ENCODE data around the gene CCL18. TPM values are rescaled to one million over a fixed set of nuclear protein-coding genes. Genes with fewer than 3 reads are reported as not detected.
"Not testable (repeated sequence)": the region's sequence is repeated elsewhere in the genome, so short reads cannot be mapped to it uniquely, and the experiment has no call there.

Gene CCL18, protein sequence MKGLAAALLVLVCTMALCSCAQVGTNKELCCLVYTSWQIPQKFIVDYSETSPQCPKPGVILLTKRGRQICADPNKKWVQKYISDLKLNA
- not detected for polyA plus RNA-seq (2012; ENCODE audit: missing spikeins)

DNA sequence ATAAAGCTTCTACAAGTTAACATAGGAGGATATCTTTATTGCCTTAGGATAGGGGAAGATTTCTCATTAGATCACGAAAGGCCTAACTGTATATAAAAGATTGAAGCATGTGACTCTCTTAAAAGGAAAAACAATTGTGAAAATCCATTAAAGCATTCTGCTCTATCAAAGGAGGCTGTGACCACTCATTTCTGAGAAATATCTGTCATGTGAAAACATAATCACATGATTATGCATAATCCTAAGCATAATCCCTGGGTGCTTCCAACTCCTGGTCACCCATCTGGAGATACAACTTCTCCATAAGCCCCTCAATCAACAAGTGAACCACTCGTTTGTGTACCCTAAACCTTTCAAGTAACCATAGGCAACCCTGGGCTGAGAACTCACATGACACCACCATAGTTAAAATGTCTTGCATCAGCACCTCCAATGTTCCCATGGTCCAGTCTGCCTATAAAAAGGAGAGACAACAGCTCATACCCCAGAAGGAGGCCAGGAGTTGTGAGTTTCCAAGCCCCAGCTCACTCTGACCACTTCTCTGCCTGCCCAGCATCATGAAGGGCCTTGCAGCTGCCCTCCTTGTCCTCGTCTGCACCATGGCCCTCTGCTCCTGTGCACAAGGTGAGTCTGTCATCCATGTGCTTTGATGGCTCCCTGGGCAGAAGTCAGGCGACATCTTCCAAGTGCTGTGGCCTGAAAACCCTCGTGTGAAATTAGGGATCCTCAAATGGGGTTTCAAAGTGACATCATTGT lies at the start of gene CCL18:
TSS of gene CCL18 (plus strand) at position 487 of the 756 bp plus-strand sequence. CDS start at position 558, 71 bp downstream.
- no peak for DNase-seq (ENCODE audit: insufficient read length)
- FAIRE-seq: no peak
- TF ChIP-seq POLR2A (IDR thresholded peaks at IDR 0.05; ENCODE audit: low read depth, low read length) (no peak), POLR2AphosphoS5 (IDR thresholded peaks at IDR 0.05; ENCODE audit: low read depth, low read length) (no peak), TAF1 (IDR thresholded peaks at IDR 0.05; ENCODE audit: borderline replicate concordance, low read depth, low read length) (no peak)

DNA sequence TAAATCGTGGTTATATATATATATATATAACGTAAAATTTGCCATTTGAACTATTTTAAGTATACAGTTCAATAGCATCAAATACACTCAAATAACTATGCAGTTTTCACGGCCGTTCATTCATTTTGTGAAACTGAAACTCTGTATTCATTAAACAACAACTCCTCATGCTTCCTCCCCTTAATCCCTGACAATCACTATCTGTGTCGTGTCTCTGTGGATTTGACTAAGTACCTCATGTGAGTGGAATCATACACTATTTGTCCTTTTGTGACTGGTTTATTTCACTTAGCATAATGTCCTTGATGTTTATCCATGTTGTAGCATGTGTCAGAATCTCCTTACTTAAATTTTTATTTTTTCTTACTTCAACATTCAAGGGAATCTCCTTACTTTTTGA lies 49.1 kb upstream of the CCL18 start:
- FAIRE-seq (no peak), DNase-seq (ENCODE audit: insufficient read length) (no peak)
- TF ChIP-seq POLR2A (IDR thresholded peaks at IDR 0.05; ENCODE audit: low read depth, low read length) (no peak), TAF1 (IDR thresholded peaks at IDR 0.05; ENCODE audit: borderline replicate concordance, low read depth, low read length) (no peak), POLR2AphosphoS5 (IDR thresholded peaks at IDR 0.05; ENCODE audit: low read depth, low read length) (no peak)

DNA sequence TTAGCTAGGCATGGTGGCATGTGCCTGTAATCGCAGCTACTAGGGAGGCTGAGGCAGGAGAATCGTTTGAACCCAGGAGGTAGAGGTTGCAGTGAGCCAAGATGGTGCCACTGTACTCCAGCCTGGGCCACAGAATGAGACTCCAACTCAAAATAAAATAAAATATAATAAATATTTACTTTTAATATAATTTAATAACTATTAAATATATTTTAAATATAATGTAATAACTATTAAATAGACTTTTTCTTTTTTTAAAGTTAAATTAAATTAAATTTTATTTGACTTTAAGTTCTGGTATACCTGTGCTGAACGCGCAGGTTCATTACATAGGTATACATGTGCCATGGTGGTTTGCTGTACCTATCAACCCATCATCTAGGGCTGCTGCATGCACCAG lies 48.2 kb upstream of the CCL18 start:
- not testable (repeated sequence) for DNase-seq (ENCODE audit: insufficient read length); FAIRE-seq

DNA sequence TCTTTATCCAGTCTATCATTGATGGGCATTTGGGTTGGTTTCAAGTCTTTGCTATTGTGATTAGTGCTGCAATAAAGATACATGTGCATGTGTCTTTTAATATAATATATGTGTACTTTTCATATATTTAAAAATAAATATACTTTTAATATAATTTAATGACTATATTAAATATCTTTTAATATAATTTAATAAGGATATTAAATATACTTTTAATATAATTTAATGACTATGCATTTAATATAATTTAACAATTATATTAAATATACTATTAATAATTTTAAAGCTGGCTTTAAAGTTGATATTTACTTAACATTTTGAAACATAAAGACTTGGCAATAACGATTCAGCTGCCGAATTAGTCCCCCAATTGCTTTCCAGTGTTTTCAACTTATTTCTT lies 47.5 kb upstream of the CCL18 start:
- FAIRE-seq (no peak), DNase-seq (ENCODE audit: insufficient read length) (no peak)
- TF ChIP-seq POLR2A (IDR thresholded peaks at IDR 0.05; ENCODE audit: low read depth, low read length): no peak
- TF ChIP-seq POLR2AphosphoS5 (IDR thresholded peaks at IDR 0.05; ENCODE audit: low read depth, low read length): no peak
- TF ChIP-seq TAF1 (IDR thresholded peaks at IDR 0.05; ENCODE audit: borderline replicate concordance, low read depth, low read length): no peak

DNA sequence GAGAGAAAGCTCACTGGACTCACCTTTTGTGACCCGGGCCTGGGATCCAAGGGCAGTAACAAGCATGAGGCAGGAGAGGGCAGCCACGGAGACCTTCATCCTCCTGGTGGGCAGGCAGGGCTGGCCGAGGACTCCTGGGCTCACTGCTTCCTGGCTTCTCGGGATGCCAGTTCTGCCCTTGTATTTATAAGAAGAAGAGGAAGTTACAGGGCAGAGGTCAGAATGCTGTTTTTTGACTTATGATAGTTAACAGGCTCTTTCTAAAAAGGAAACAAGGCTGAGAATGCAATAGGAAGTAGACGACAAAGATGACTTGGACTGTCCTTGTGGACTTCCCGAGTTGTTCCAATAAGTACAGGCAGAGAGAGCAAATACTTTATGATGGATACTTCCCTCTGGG lies 46.3 kb upstream of the CCL18 start, which contains the start of gene CCL23:
TSS of gene CCL23 (minus strand) at position 174 of the 400 bp plus-strand sequence. CDS start at position 99, 75 bp downstream.
- FAIRE-seq (no peak), DNase-seq (ENCODE audit: insufficient read length) (no peak)
- TF ChIP-seq POLR2A (IDR thresholded peaks at IDR 0.05; ENCODE audit: low read depth, low read length) (no peak), POLR2AphosphoS5 (IDR thresholded peaks at IDR 0.05; ENCODE audit: low read depth, low read length) (no peak), TAF1 (IDR thresholded peaks at IDR 0.05; ENCODE audit: borderline replicate concordance, low read depth, low read length) (no peak)

DNA sequence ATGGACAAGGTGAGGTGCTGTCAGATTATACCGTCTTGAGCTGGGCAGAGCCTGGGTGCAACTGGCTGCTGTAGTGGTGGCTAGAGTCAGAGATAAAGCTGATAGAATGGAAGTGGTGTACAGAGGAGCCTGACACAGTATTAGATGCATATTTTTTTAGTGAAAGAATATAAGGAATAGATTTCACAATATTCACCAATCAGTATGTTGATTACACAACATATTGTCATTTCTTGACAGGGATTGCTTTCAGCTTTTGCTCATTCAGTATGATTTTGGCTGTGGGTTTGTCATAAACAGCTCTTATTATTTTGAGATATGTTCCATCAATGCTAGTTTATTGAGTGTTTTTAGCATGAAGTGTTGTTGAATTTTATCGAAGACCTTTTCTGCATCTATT lies 44.6 kb upstream of the CCL18 start:
- DNase-seq (ENCODE audit: insufficient read length) (no peak), FAIRE-seq (no peak)

DNA sequence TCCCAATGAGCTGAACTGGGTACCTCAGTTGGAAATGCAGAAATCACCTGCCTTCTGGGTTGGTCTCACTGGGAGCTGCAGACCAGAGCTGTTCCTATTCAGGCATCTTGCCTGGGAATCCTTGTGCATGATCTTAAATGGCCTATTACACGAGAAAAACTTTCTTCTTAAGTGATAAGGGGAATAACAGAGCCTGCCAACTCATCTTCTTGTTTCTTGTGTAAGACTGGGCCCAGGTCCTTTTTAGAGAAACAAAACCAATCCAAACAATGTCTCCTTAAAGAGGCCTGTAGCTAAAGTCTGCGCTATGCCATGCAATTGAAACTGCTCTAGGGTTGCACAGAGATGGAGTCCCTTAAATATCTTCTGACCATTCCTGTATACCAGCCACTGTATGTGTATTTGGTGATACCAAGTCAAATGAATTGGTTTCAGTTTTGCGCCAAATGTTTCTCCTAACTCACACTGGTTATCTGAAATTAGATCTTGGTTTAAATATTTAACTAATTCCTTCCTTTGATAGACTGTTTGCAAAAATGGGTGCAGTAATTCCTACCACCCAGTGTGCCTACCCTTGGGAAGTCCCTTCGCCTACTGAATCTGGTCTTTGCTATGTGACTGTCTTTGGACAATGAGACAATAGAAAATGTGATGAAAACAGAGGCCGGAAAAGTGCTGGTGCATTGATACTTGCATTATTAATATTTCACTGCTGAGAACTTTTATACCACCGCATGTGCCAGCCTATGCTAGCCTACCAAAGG lies 39.8 kb upstream of the CCL18 start:
- no peak for DNase-seq (ENCODE audit: insufficient read length)
- no peak for FAIRE-seq
- TF ChIP-seq TAF1 (IDR thresholded peaks at IDR 0.05; ENCODE audit: borderline replicate concordance, low read depth, low read length) (no peak), POLR2A (IDR thresholded peaks at IDR 0.05; ENCODE audit: low read depth, low read length) (no peak)

More for the DNA sequence above, 44.6 kb upstream of the CCL18 start:
- TF ChIP-seq POLR2AphosphoS5 (IDR thresholded peaks at IDR 0.05; ENCODE audit: low read depth, low read length): no peak
- TF ChIP-seq POLR2A (IDR thresholded peaks at IDR 0.05; ENCODE audit: low read depth, low read length): no peak
- TF ChIP-seq TAF1 (IDR thresholded peaks at IDR 0.05; ENCODE audit: borderline replicate concordance, low read depth, low read length): no peak

DNA sequence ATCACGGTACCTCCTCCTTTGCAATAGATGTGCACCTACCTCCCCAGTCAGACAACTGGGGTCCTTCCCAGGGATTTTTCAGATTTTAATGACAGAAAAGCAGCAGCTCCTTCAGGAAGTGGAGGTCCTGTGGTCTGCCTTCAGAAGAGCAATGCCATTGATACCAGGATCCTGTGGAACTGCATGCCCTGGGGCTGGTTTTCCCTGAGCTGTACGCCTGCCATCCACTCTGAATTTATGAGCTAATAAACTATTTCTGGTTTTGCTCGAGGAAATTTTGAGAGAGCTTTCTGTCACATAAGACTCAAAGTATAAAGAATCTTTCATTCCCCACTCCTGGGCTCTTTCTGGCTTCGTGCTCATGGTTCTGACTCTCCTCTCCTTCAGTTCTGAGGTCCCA lies 36.3 kb upstream of the CCL18 start:
- no peak for TF ChIP-seq TAF1 (IDR thresholded peaks at IDR 0.05; ENCODE audit: borderline replicate concordance, low read depth, low read length)
- TF ChIP-seq POLR2AphosphoS5 (IDR thresholded peaks at IDR 0.05; ENCODE audit: low read depth, low read length): no peak
- no peak for TF ChIP-seq POLR2A (IDR thresholded peaks at IDR 0.05; ENCODE audit: low read depth, low read length)
- FAIRE-seq: no peak
- DNase-seq (ENCODE audit: insufficient read length): no peak

DNA sequence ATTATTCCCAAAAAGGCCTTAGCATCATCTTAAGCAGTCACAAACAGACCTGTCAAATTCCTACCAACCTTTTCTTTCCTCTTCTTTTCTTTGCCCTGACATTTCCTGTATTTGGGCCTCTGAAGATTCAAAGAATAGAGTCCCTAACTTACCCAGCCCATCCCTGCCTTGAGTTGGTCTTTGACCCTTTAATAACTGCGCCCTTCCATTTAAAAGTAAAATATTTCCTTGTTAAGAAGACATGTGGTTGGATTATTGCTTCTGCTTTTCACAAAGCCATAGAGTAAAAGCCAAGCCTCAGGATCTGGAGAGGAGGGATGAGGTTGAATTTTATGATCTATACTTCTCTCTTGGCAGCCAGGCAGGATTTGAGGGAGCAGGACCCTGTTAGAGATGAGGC lies 33.1 kb upstream of the CCL18 start:
- DNase-seq (ENCODE audit: insufficient read length): no peak
- TF ChIP-seq TAF1 (IDR thresholded peaks at IDR 0.05; ENCODE audit: borderline replicate concordance, low read depth, low read length) (no peak), POLR2AphosphoS5 (IDR thresholded peaks at IDR 0.05; ENCODE audit: low read depth, low read length) (no peak), POLR2A (IDR thresholded peaks at IDR 0.05; ENCODE audit: low read depth, low read length) (no peak)
- FAIRE-seq: no peak

DNA sequence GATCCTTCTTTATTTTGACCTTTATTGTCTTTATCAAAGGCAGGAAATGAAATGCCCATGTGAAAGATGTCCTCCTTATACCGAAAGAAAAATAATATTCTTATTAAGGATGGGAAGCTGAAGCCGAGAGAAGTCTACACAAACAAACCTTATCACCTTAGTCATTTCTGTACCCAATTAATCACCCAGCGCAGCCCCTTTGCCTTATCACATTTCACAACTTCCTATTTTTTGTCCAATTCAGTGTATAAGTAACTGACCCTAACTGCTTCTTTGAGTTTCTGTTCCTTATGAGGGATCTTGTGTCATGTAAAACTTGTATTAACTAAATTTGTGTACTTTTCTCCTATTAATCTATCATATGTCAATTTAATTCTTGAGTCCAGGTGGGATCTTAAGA lies 29.9 kb upstream of the CCL18 start:
- TF ChIP-seq POLR2A (IDR thresholded peaks at IDR 0.05; ENCODE audit: low read depth, low read length) (no peak), POLR2AphosphoS5 (IDR thresholded peaks at IDR 0.05; ENCODE audit: low read depth, low read length) (no peak), TAF1 (IDR thresholded peaks at IDR 0.05; ENCODE audit: borderline replicate concordance, low read depth, low read length) (no peak)
- no peak for FAIRE-seq
- DNase-seq (ENCODE audit: insufficient read length): no peak

DNA sequence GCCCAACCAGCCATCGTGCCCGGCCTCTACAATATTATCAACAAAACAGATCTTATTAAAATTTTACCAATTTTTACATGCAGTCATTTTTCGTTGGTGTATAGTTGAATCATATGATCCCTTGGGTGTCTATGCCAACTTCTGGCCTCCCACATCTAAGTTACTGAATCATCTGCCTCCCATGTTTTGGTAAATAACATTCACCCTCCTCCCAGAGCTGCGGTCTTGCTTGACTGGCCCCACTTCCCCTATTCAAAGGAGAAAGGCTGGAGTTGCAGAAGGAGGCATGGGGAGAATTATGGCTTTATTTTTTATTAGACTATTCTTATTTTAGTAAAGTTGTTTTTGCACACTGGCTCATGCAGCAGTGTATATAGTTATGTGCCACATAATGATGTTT lies 27.8 kb upstream of the CCL18 start:
- no peak for TF ChIP-seq POLR2A (IDR thresholded peaks at IDR 0.05; ENCODE audit: low read depth, low read length)
- TF ChIP-seq POLR2AphosphoS5 (IDR thresholded peaks at IDR 0.05; ENCODE audit: low read depth, low read length): no peak
- TF ChIP-seq TAF1 (IDR thresholded peaks at IDR 0.05; ENCODE audit: borderline replicate concordance, low read depth, low read length): no peak
- no peak for FAIRE-seq
- DNase-seq (ENCODE audit: insufficient read length): no peak

DNA sequence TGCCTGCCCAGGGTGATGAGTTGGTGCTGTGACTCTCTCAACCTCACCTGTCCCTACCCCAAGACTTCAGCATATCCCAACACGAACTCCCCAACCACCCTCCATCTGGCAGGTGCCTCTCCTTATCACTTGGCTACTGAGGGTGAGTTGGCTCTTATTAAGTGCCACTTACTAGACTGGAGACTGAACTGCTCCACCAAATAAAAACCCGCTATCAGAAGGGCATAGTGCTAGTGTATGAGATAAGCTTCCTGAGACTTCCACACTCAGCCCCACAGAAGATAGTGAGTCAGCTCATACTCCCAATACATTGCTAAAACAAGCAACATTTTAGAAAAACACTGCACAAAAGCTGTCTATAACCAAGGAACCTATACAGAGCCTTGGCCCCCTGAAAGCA lies 16.0 kb upstream of the CCL18 start:
- DNase-seq (ENCODE audit: insufficient read length): no peak
- FAIRE-seq: no peak

More for the DNA sequence above, 16.0 kb upstream of the CCL18 start:
- TF ChIP-seq POLR2A (IDR thresholded peaks at IDR 0.05; ENCODE audit: low read depth, low read length) (no peak), POLR2AphosphoS5 (IDR thresholded peaks at IDR 0.05; ENCODE audit: low read depth, low read length) (no peak), TAF1 (IDR thresholded peaks at IDR 0.05; ENCODE audit: borderline replicate concordance, low read depth, low read length) (no peak)

All from GM12892 (cell line).